Stimulated activated CD8-positive, alpha-beta memory T cell treated with anti-CD3 and anti-CD28 coated beads, Interleukin-7, amount 100 ng/mL, for 48 hours (primary cell): ENCODE results near the gene FUT3.
"Not testable (repeated sequence)": the region's sequence is repeated elsewhere in the genome, so short reads cannot be mapped to it uniquely, and the experiment has no call there.

Experiments used
- DNase-seq, 2 donors: peaks; one replicate each; pipeline ENCODE4 v3.0.0-alpha.2; 2020; ENCODE audit warnings: low read depth in 1 of 2; ENCODE audit errors: extremely low read depth in 1 of 2

Gene FUT3

DNA sequence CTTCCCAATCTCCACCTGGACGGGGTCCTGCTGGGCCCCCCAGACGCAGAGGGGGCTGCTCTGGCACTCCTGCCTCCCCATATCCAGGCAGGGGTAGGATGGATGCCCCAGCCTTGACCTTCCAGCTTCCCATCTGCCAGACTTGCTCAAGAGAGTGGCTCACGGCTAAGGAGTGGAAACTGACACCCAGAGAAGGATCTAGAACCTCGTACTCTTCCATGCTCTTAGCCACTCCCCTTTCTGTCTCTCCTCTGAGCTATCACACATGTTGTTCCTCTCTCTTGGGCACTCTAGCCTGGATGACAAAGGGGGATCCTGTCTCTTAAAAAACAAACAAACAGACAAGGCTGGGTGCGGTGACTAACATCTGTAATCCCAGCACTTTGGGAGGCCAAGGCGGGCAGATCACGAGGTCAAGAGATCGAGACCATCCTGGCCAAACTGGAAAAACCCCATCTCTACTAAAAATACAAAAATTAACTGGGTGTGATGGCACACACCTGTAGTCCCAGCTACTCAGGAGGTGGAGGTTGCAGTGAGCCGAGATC lies 31.2 kb upstream of the FUT3 start:
- no peak for DNase-seq

DNA sequence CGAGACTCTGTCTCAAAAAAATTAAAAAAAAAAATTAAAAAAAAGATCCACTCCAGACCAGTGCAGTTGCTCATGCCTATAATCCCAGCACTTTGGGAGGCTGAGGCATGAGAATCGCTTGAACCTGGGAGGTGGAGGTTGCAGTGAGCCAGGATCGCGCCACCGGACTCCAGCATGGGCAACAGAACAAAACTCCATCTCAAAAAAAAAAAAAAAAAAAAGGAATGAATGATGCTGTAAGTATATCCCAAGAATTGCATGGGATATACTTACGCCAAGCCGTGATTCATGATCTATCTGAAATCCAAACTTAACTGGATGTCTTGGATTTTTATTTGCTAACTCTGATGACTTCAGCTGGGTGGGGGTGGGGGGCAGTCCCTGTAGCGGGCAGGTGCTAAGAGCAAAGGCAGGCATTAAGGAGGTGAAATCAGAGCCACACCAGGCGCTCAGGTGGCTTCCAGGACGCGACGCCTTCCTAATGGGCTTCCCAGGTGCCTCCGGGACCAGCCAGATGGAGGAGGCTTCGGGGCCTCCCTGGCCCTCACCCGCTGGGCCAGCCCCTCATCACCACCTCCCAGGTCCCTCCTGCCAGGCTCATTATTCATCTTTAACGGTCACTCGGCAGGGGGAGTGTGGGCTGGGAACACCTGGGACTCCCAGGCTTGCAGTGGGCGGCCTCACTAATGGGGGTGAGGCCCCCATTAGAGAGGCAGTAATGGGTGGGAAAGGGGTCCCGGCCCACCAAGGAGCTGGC lies 30.5 kb upstream of the FUT3 start:
- DNase-seq: no peak

DNA sequence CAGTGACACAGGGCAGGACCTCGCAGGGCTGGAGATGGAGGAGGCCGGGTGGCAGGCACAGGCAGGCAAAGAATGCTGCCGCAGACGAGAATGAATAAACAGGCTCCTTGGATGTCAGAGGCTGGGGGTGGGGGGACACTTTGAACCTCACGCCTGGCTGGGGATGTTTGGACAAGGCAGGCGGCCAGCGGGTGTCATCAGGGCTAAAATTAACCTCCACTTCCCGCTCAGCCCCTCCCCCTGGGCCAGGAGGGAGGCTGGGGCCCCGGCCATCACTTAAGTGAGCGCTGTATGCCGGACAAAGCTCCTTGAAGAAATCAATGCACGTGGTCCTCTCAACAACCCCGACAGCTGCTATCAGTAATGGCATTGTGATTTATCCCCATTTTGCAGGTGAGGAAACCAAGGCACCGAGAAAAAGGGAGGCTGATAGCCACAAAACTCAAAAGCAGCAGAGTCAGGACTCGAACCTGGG lies 29.4 kb upstream of the FUT3 start:
- DNase-seq: no peak

DNA sequence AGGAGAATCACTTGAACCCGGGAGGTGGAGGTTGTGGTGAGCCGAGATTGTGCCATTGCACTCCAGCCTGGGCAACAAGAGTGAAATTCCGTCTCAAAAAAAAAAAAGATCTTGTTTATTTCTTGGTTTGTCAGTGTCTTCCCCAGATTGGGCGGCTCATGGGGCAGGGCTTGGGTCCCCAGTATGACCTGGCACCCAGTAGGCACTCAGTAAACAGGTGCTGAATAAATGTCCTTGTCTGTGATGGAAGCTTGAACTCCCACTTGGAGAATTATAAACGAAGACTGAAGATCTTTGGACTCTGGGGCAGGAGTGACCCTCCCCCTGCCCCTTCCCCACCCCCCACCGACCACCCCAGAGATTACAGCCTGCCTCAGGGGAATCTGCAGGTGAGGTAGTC lies 28.9 kb upstream of the FUT3 start:
- no peak for DNase-seq

DNA sequence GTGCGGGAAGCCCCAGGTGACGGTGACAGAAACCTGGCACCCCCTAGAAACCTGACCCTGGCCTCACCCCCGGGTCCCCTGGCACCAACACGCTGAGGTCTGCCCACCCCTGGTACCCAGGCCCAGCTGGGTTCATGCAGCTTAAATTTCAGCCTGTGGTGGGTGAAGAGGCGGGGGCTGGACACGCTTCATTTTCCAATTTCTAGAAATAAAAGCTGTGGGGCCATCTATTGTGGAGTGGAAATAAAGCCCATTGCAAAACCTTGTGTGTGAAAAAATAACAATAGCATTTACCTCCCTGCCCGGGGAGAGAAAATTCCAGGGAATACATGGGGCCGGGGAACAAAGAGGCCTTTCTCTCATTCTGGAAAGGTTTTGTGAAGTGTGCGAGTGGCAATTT lies 26.6 kb upstream of the FUT3 start:
- DNase-seq: no peak

DNA sequence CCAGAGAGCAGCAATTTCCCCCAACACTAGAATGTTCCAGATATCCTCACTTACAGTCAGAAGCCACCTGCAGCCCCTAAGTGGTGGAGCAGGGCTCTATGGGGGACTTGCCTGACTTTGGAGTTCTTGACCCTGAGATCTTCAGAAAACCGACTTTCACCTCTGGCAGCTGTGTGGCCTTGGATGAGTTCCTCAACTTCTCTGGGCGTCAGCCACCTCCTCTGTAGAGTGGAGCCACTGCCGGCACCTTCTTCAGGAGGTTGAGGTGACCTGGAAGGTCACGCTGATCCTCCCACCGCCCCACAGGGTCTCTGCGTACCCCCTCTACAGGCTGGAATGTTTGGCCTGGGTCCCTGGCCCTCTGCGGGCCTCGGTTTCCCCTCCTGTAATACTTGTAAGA lies 26.2 kb upstream of the FUT3 start:
- no peak for DNase-seq

DNA sequence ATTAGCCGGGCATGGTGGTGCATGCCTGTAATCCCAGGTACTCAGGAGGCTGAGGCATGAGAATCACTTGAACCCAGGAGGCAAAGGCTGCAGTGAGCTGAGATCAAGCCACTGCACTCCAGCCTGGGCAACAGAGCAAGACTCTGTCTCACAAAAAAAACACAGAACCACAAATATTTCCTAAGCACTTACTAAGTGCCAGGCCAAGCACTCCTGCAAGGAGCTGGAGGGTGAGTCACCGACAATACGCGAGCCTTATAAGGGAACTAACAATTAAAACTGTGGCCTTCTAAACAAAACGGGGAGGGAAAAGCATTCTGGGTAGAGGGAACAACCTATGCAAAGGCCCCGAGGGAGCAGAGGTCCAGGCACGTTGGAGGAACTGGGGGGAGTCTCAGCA lies 23.2 kb upstream of the FUT3 start:
- not testable (repeated sequence) for DNase-seq

DNA sequence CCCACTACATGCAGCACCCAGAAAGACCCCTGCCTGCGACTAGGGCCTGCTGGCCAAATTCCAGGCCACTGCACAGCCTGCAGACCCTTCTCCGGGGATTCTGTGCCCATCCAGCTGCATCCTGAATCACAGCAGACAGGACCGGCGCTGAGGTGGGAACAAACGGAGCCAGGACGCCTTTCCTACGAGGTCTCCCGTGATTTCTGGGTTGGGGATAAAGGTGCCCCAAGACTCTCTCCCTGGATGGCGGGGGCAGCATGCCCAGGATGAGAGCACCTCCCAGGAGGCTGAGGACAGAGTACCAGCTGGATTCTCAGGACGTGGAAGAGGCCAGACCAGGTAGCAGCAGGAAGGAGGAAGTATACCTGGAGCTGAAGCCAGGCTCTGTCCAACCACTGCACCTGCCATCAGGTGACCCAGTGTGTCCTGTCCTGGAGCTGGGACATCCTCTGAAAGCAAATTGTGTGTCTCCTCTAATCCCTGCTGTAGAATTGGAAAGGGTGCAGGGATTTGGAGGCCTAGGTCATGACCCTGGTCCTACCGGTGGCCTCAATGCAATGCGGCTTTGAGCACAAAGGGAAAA lies 22.5 kb upstream of the FUT3 start:
- DNase-seq: no peak

DNA sequence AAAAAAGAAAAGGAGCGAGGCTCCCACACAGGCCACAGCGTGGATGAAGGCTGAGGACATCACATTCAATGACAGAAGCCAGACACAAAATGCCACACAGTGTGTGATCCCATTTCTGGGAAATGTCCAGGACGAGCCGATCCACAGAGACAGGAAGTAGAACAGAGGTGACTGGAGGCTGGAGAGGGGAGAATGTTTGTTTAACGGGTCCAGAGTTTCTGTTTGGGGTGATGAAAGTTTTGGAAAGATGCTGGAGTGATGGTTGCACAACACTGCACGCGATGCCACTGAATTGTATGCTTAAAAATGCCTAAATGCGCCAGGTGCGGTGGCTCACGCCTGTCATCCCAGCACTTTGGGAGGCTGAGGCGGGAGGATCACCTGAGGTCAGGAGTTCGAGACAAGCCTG lies 19.7 kb upstream of the FUT3 start:
- no peak for DNase-seq

DNA sequence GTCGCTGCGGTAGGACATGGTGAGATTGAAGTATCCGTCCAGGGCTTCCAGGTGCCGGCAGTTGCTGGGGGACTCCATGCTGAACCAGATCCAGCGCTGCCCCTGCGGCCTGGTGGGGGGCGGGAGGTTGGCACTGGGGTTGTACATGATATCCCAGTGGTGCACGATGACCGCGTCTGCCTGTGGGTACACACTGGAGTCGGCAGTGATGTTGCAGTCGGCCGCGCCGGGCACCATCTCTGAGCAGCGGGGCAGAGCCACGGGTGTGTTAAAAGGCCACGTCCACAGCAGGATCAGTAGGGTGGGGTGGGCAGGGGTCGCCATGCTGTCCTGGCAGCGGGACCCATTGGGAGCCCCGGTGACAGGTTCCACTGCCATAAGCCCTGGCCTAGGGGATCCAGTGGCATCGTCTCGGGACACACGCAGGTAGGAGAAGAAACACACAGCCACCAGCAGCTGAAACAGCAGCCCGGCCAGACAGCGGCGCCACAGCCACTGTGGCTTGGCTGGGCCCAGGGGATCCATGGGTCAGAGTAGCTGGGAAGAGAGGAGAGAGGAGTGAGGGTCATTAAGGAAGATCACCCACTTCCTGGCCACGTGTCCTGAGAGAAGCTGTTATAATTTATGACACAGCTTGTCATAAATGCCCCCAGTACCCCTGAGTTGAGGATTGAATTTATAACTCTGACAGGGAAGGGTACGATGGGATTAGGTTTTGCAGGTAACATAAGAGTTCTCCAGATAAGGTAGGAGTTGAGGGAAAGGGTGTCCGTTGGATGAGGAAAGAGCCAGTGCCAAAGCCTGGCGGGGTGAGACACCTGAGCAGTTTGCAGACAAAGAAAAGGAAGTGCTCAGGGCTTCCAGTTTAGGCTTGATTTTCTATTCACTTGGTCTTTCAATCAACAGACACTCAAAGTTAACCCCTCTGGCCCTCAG lies 16.2 kb upstream of the FUT3 start:
- DNase-seq: no peak

DNA sequence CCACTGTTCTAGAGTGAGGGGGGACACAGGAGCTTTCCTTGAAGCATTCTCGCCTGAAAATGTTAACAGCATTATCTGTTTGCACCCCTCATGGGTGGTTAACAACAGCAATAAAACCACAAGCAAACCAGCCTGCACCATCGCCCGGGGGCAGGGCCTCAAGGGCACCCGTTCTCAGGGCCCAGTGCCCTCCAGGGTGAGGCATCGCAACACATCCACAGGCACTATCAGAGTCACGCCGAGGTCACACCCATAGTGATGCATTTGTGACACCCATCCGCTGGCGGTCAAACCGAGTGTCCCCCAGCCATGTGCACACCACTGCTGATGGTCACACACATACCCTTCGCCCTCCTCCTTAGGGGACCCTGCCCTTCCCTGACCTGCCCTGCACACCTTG lies 14.5 kb upstream of the FUT3 start:
- no peak for DNase-seq

DNA sequence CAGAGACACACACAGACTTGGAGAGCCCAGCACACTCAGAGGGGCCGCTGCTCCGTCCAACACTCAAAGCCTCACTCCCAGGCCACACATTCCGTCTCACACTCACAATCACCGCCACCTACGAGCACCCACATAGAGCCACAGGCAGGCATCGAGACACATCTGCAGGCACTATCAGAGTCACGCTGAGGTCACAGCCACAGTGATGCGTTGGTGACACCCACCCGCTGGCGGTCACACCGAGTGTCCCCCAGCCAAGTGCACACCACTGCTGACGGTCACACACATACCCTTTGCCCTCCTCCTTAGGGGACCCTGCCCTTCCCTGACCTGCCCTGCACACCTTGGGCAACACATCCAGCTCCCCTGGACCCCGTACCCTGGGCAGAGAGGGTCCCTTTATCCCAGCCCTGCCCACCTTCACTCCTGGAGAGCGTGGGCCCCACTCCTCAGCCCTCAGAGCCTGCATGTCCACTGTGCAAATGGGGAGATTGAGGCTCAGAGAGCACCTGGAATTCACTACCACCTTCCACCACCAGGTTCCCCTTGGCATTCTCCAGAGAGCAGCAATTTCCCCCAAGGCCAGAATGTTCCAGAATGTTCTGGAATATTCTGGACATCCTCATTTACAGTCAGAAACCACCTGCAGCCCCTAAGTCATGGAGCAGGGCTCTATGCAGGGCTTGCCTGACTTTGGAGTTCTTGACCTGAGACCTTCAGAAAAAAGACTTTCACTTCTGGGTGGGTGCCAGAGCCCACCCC lies 13.7 kb upstream of the FUT3 start:
- no peak for DNase-seq

DNA sequence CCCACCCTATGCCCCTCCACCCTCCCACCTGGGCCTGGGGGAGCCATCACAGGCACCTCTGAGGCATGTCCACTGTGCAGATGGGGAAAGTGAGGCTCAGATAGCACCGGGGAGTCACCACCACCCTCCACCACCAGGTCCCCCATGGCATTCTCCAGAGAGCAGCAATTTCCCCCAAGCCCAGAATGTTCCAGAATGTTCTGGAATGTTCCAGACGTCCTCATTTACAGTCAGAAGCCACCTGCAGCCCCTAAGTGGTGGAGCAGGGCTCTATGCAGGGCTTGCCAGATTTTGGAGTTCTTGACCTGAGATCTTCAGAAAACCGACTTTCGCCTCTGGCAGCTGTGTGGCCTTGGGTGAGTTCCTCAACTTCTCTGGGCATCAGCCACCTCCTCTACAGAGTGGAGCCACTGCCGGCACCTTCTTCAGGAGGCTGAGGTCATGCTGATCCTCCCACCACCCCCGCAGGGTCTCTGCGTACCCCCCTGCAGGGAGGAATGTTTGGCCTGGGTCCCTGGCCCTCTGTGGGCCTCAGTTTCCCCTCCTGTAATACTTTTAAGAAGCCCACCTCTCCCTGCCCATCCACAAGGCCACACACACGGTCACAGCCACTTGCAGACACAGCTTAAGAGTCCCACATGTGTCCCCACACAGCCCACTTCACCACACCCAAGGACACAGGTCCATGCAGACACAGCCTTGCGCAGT lies 12.9 kb upstream of the FUT3 start:
- no peak for DNase-seq

DNA sequence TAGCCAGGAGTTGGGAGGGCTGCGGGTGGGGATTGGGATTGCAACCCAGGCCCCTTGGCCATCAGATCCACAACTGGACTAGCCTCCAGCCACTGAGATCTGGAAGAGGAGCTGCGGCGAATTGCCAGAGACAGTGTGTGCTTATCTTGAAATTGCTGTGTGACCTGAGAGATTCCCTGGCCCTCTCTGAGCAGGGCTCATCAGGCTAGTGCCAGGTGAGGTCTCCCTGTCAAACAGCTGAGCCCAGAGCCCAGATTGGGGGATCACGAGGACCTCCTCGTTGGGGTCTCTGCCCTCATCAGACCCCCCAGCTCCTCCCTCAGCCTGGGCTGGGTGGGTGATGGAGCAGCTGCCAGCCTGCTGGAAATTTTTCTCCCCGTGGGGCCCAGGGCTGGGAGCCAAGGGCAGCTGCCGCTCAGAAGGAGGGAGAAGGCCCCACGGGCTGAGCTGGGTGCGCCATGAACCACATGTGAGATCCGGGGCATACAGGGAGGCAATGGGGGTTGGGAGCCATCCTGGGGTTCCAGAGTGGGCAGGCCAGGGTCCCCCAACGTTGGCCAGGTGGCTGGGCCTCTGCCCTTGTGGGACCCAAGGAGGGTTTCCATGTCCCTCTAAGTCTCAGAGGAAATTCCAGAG lies 11.9 kb upstream of the FUT3 start:
- DNase-seq: no peak

DNA sequence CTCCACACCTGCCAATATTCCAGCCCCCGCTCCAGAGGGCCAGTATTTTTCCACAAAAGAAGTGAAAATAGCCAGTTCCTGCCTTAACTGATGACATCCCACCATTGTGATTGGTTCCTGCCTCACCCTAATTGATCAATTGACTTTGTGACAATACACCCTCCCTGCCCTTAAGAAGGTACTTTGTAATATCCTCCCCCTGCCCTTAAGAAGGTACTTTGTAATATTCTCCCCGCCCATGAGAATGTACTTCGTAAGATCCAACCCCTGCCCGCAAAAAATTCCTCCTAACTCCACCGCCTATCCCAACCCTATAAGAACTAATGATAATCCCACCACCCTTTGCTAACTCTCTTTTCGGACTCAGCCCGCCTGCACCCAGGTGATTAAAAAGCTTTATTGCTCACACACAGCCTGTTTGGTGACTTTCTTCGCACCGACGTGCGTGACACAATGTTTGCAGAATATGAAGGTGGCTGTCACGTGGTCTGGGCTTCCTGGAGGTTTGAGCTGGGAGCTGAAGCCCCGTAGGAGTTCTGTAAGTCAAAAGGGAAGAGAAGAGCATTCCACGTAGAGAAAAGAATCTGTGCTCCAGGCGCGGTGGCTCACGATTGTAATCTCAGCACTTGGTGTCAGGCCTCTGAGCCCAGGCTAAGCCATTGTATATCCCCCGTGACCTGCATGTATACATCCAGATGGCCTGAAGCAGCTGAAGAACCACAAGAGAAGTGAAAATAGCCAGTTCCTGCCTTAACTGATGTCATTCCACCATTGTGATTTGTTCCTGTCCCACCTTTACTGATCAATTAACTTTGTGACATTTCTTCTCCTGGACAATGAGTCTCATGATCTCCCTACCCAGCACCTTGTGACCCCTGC lies 6.2 kb upstream of the FUT3 start:
- no peak for DNase-seq

DNA sequence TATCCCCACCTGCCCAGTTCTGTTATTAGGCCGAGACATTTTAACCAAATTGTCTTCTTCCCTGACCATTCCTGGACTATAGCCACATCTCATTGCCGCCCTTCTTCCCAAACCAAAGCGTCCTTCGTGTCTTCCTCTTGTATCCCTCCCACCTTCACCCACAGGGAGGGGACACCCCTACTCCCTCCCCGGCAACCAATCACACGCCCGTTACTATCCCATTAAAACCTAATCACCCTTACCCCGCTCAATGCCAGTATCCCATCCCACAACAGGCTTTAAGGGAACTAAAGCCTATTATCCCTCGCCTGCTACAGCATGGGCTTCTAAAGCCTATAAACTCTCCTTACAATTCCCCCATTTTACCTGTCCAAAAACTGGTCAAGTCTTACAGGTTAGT lies 3.9 kb upstream of the FUT3 start:
- DNase-seq: not testable (repeated sequence)

DNA sequence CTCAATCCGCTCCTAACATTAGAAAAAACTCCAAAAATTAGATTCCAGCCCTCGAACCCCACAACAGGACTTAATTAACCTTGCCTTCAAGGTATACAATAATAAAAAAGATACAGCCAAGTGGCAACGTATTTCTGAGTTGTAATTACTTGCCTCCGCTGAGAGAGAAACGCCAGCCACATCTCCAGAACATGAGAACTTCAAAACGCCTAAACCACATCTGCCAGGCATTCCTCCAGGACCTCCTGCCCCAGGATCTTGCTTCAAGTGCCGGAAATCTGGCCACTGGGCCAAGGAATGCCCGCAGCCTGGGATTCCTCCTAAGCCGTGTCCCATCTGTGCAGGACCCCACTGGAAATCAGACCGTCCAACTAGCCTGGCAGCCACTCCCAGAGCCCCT lies 2.9 kb upstream of the FUT3 start:
- not testable (repeated sequence) for DNase-seq

DNA sequence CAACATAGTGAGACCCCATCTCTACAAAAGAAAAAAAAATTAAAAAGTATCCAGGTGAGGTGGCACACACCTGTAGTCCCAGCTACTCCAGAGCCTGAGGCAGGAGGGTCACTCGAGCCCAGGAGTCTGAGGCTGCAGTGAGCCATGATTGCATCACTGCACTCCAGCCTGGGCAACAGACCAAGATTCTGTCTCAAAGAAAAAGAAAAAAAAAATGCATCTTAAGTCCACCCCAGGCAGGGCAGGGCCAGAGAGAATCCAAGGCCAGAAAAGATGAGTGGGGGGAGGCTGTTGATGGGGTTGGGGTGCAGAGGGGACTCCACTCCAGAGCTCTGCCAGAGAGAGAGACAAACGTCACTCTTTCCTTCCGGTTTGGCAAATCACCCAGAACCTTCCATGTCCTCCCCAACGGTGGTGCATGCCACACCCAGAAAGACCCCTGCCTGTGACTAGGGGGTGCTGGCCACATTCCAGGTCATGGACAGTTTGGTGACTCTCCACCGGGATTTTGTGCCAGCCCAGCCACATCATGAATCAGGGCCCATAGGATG lies 431 bp downstream of the FUT3 start:
- no peak for DNase-seq
